NCI-H2227 (cell line): Measurements from ENCODE around the gene LACTB.
"Not testable (repeated sequence)": the region's sequence is repeated elsewhere in the genome, so short reads cannot be mapped to it uniquely, and the experiment has no call there.

Experiments used
- DNase-seq: peaks from one replicate; lab custom pipeline; 2025; ENCODE audit not compliant: unreplicated experiment; lab: John Stamatoyannopoulos, UW

The LACTB gene

DNA sequence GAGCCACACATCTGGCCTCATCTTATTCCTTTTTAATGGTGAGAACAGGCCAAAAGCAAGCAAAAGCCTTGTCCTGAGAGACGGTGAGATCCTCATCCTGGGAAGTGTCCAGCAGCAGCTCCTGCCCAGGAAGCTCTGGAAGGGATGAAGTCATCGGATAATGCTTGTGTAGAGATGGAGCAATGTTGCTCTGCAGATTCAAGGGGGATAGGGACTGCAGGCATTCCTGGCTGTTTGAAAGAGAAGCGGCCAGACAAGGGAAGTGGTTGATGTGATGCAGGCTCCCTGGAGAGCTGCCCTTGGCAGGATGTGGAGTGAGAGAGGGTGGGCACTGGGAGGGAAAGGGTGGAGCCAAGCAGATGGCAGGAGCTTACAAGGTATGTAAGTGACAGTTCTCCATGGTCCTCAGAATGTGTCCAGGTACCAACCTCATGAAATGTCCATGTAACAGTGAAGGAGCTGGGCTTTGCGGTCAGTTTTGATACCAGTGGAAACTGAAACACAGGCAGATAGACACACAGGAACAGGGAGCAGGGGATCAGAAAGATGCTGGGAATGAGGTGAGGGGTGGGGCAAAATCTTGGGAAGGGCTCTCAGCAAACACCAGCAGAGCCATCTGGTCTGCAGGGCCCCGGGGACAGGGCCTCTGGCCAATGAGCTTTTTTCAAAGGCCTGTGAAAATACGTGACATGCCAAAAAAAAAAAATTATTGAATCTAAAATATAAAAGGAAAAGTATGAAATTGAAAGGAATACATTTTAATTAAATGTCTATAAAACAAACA, 32.2 kb upstream of the LACTB start:
- DNase-seq, result no peak

DNA sequence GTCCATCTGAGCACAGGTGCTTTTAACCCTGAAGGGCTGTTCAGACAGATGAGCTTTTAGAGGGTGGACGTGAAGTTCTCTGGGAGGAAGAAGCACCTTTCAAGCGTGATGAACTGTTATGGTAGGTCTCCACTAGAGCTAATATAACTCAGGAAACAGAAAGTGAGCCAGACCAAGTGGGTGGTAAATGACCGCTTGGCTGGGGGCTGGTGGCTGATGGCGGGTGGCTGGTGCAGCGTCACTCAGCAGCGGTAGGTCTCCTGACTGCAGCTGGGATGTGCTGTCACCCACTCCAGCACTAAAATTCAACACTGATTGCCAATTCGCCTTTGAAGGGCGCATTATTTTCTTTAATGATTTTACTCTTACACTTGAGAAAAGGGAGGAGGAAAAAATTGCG, 31.2 kb upstream of the LACTB start:
- DNase-seq, result no peak

DNA sequence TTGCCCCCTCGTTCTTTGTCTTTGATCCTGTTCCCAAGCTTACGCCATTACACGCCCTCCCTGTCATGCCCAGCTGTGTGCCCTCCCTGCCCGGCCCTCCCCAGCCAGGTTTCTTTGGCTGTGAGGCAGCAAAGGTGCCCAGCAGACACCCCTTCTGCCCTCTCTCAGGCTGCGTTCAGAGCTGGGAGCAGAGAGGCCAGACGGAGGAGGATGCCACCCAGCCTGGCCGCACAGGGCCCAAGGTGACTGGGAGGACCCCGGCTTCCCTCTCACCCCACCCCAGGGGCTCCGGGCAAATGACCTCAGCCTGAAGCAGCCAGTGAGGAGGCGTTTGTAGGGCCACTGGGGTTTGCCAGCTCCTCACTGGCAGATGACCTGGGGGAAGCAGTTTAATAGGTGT, 30.8 kb upstream of the LACTB start:
- no peak for DNase-seq

DNA sequence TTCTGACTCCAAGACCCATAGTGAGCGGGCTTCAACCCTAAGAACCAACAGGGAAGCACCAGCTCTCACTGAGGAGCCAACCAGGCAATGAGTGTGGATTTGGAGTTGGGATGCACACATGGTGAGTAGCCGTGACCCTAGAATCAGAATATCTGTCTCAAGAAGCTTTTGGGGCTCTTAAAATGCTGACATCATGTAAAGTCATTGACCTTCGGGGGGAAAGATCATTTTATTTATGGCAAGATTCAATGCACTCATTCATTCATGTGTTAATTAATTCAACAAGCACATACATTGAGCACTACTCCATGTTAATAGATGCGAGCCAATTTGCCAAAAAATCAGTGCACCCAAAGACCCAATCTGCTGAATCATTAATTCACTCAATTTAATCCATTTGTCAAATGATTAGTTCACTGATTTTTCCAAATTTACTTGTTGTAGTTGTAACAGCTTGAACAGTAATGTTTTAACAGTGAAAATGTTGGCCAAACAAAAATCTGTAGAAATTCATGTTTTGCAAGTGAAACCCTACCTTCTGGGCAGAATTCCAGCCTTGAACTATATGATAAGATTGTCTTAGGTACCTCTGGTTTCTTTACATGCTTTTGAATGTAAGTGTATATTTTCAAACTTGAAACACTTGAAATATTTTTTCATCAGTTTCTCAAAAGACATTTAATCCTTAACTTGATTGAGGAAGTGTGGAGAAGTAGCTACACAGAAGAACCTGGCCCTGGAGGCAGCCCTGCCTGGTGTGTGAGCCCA, 29.8 kb upstream of the LACTB start:
- no peak for DNase-seq

DNA sequence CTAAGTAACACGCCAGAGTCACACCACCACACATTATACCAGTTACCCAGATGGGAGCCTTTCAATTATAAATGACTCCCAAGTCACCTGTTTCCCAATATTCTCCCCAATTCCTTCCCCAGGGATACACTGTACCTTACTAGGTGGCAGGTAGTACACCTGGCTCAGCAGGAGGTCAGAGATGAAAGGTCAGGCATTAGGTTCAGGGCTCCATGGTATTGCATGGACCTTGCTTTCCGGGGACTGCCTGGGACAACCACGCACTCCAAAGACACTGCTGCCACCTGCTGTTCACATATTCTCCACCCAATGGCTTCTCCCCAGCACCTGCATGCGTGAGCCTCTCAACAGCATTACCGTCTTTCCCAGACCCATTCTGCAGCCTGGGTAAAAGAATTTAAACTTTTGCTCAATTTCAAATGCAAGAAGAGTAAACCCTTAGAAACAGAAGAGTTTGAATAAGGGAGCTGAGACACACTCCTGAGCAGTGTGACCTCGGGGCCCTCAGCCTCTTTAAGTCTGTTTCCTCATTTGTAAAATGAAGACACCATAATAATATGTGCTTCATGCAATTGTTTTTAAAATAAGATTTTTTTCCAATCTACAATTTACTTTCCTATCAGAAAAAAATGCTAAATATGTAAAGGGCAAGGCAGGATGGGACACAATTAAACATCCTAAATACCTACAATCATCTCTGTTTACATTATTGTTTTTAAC, 28.0 kb upstream of the LACTB start:
- peak; percentile 73 for DNase-seq

DNA sequence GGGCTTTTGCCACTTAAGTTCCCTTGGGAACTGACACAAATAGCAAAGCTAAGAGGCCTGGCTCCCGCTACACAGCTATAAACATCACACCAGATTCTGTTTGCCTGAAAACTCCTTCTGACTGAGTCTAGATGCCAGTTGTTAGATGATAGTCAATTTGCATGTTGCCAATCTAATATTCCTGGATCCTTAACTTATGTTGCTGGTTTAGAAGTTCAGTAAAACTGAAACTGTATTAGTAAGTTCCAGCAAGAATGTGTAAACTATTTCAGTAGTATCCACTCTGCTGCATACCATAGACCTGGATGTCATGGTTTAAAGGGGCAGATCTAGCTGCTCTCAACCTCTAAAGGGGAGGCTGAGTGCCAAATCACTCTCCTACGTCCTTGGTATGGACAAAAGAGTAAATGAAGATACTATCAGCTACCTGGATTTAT, 27.1 kb upstream of the LACTB start:
- no peak for DNase-seq

DNA sequence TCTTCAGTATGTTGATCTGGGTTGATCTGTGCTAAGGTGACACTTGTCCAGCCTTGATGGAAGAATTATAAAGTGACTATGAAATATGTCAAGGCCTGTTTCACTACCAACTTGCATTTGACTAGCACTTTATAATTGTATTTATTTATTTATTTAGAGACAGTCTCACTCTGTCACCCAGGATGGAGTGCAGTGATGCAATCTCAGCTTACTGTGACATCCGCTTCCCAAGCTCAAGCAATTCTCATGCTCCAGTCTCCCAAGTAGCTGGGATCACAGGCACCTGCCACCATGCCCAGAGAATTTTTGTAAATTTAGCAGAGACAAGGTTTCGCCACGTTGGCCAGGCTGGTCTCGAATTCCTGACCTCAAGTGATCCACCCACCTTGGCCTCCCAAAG, 25.5 kb upstream of the LACTB start:
- DNase-seq, result no peak

DNA sequence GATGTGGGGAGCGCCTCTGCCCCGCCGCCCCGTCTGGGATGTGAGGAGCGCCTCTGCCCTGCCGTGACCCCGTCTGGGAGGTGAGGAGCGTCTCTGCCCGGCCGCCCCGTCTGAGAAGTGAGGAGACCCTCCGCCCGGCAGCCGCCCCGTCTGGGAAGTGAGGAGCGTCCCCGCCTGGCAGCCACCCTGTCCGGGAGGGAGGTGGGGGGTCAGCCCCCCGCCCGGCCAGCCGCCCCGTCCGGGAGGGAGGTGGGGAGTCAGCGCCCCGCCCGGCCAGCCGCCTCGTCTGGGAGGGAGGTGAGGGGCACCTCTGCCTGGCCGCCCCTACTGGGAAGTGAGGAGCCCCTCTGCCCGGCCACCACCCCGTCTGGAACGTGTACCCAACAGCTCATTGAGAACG, 22.8 kb upstream of the LACTB start:
- not testable (repeated sequence) for DNase-seq

DNA sequence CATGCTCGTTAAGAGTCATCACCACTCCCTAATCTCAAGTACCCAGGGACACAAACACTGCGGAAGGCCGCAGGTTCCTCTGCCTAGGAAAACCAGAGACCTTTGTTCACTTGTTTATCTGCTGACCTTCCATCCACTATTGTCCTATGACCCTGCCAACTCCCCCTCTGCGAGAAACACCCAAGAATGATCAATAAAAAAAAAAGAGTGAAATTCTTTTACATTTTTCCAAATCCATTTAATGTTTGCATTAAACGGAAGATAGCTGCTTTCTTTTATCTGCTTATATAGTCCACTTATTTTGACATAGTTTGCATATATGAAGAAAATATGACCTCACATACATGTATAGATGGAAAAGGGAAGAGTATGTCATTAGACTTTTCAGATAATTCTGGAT, 22.1 kb upstream of the LACTB start:
- DNase-seq, result not testable (repeated sequence)

DNA sequence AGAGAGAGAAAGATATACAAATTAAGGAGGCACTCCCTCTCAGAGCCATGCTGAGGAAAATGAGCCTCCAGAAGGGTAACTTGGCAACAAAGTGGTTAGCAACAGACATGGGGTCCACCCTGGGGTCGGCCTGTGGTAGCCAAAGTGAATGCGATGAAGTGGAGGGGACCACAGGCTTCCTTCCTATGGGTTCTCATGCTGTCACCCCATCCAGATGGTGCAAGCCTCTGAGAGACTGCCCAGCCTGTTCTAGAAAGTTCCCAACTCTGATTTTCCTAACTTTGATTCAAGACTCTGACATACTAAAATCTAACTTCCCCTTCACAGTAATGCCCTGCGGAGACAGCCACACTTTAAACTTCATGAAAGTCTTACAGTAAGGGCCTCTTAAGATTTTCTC, 18.2 kb upstream of the LACTB start:
- no peak for DNase-seq

DNA sequence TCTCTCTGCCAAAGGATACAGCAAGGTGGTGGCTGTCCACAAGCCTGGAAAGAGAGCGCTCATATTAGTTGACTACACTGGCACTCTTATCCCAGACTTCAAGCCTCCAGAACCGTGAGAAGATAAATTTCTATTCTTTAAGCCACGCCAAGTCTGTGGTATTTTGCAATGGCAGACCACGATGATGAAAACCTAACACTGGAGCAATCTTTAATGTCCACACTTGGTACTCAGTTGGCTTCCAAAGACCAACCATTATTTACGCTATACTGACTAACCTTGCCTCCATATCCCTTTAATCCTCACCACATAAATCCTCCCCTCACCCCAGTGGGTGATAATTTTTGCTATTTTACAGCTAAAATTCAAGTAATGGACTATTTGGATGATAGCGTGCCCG, 16.9 kb upstream of the LACTB start:
- DNase-seq, result no peak

DNA sequence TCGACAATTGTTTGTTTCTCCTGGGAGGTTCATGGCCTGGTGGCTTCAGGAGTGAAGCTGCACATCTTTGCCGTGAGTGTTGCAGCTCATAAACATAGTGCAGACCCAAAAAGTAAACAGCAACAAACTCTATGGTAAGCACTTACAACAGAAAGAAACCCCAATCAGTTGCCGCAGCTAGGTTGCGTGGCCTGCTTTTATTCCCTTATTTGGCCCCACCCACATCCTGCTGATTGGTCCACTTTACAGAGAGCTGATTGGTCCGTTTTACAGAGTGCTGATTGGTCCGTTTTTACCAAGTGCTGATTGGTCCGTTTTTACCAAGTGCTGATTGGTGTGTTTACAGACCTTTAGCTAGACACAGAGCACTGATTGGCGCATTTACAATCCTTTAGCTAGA, 16.3 kb upstream of the LACTB start:
- not testable (repeated sequence) for DNase-seq

DNA sequence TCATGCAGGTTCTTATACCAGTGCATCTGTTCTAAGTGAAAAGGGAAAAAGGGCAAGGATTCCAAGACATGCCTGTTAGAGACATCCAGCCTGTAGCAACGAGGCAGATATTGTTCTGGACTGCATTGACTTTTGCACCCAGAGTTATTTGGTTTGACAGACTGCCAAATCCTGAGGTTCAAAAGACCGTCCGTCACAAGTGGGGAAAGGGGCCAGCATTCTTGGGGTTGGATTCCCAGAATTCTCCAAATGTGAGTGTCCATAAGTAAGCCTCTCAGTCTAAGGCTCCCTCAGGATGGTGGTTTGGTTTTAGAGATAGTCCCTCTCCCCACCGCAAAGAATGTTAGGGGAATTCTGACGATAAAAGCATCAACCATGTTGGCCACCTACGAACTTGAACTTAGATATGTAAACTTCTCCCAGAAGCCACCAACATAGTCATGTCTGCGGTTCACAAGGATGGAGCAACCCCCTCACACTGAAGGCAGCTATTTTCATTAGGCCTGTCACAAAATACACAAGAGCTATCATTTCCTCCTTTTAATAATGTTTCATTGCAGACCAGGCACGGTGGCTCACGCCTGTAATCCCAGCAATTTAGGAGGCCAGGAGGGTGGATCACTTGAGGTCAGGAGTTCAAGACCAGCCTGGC, 13.6 kb upstream of the LACTB start:
- DNase-seq, result no peak

DNA sequence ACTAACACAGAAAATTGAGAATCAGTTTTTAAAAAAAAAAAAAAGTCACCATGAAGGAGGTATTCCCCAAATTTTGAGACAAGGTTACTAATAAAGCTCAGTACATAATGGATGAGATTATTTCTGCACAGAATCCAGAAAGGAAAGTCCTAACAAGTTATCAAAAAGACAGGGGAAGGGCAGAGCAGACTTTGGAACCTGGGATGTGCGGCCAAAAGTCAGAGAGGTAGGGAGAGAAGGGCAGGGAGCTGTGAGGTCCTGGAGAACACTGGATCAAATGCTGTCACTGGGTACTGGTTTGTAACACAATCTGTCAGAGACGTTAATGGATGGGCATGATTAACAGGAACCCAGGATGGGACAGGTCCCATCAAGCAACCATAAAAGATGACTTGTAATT, 12.2 kb upstream of the LACTB start:
- DNase-seq, result no peak

DNA sequence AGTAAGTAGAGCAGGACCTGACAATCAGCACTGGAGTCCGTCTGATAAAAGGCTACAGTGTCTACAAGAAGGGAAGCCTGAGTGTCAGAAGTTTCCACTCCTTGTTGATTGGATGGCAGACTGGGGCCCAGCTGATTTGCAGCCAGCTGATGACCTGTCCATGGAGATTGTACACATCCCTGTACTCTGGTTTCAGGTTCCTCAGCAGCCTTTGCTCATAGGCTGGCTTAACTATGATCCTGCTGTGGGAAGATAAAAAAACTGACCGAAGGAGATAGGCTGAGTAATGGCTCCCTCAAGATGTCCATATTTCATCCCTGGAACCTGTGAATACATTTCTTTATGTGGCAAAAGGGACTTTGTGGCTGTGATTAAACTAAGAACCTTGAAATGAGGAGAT, 11.7 kb upstream of the LACTB start:
- no peak for DNase-seq

DNA sequence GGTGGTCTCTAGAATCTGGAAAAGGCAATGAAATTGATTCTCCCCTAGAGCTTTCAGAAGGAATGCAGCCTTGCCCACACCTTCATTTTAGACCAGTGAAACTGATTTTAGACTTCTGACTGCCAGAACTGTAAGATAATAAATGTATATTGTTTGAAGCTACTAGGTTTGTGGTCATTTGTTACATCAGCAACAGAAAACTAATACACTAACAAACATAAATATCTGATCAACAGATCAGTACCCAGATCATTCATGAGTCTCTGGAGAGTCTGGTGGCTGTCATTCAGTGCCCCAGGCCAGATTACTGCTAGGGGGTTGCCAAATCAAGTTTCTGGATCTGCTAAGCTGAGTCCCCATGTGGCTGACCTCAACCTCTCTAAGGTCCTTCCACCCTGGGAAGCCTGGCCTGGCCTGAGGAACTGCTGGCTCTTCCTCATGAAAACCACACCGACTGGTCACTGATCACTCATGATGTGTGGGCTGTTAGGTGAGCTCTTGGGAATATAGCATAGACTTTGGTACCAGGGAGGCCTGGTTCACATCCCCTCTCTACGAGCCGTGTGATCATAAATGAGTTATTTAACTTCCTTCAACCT, 11.1 kb upstream of the LACTB start:
- no peak for DNase-seq

DNA sequence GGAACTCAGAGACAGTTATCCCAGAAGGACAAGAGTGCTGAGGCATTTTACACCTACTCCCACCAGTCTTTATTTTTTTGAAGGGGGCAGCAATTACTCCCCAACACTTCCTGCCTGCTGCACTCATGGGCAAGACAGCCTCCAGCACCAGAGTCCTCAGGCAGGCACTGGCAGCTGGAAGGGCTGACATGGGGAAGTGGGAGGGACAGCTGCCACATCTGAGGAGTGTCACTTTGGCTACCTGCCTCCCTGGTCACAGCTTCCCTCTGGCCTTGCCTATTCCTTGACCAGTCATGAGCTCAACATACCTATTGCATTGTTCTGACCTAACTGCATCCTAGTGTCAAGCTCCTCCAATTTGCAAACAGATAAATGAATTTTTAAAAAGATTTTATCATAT, 10.2 kb upstream of the LACTB start:
- DNase-seq, result no peak

DNA sequence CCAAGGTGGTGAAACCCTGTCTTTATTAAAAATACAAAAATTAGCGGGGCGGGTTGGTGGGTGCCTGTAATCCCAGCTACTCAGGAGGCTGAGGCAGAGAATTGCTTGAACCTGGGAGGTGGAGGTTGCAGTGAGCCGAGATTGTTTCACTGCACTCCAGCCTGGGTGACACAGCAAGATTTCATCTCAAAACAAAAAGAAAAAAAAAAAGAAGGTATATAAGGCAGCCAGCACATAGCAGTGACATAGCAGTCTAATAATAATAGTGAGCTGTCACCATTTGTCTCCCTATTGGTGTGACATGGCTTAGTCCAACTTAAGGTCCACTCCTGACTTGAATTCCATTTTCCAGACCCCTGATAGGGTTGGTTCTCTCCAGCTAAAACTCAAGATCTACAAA, 8.8 kb upstream of the LACTB start:
- no peak for DNase-seq

DNA sequence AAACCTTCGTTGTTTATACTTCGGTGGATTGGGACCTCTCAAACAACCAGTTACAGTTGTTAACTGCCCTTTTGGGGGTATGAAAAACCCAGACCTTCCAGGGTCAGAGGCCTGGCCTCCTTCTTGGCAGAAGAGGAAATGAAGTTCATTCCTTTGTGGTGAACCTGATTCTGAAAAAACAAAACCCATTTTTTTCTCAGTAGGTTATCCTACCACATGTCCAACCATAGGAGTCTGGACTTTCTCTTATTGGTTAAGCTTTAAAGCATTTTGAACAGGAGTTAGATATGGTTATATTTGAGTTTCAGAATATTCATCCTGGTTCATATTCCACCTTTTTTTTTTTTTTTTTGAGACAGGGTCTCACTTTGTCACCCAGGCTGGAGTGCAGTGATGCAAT, 7.2 kb upstream of the LACTB start:
- no peak for DNase-seq

DNA sequence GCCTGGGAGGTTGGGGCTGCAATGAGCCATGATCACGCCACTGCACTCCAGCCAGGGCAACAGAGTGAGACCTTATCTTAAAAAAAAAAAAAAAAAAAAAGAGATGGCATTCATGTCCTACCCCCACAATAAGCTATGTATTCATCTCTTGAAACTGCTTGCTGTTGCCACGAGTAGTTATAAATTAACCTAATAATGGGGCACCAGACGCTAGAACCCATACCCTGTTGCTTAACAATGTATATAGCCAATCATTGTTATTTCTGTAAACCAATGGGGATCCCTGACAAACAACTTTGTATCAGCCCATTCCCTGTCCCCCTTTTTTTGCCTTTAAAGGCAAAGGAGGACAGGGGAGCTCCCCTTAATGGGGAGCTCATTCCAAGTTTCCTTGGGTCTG, 2.8 kb upstream of the LACTB start:
- no peak for DNase-seq
